GM18870 (cell line): ENCODE data around the gene CCDC187.

Source experiments
- ATAC-seq: cut with Tn5 transposase; IDR thresholded peaks from one replicate; pipeline ENCODE4 v1.9.1; 2021; ENCODE audit warnings: moderate library complexity; ENCODE audit not compliant: unreplicated experiment

Gene CCDC187

GRCh38 chr9:136313111-136314055, 9.5 kb upstream of the CCDC187 start:
- no peak for ATAC-seq

- no peak for ATAC-seq
These were observed 8.5 kb upstream of the CCDC187 start for GRCh38 chr9:136312436-136312835.

GRCh38 chr9:136312009-136312375, 8.1 kb upstream of the CCDC187 start:
- ATAC-seq, result no peak

- no peak for ATAC-seq
These were observed 7.4 kb upstream of the CCDC187 start for GRCh38 chr9:136311051-136312008.

GRCh38 chr9:136310273-136311030, 6.6 kb upstream of the CCDC187 start:
- no peak for ATAC-seq

- no peak for ATAC-seq
These were observed 5.9 kb upstream of the CCDC187 start for GRCh38 chr9:136309806-136310220.

GRCh38 chr9:136309101-136309801, 5.4 kb upstream of the CCDC187 start:
- no peak for ATAC-seq

- ATAC-seq, result no peak
These were observed 4.8 kb upstream of the CCDC187 start for GRCh38 chr9:136308702-136309053.

GRCh38 chr9:136308006-136308701, 4.3 kb upstream of the CCDC187 start:
- no peak for ATAC-seq

GRCh38 chr9:136307215-136307750, 3.4 kb upstream of the CCDC187 start:
- no peak for ATAC-seq

GRCh38 chr9:136306211-136307208, 2.6 kb upstream of the CCDC187 start:
- no peak for ATAC-seq

GRCh38 chr9:136305804-136306203, 1.9 kb upstream of the CCDC187 start:
- no peak for ATAC-seq

GRCh38 chr9:136304981-136305380, 1.1 kb upstream of the CCDC187 start:
- no peak for ATAC-seq

GRCh38 chr9:136304456-136304855, 562 bp upstream of the CCDC187 start:
- no peak for ATAC-seq

GRCh38 chr9:136303066-136303824, 649 bp downstream of the CCDC187 start:
- ATAC-seq, result no peak

GRCh38 chr9:136302527-136302926, 1.4 kb downstream of the CCDC187 start:
- ATAC-seq, result no peak

GRCh38 chr9:136300866-136301265, 3.0 kb downstream of the CCDC187 start:
- no peak for ATAC-seq
